AG09309 (cell line): ENCODE data around the gene PLS1.

Experiments
- DNase-seq: peaks from one replicate; pipeline ENCODE4 v3.0.0-alpha.2; 2010; ENCODE audit warnings: low read depth
- H3K4me3 ChIP-seq: 2 replicates; pipeline ENCODE4 v1.5.1; 2011; ENCODE audit warnings: mild to moderate bottlenecking, low read depth, low read length, moderate library complexity; ENCODE audit not compliant: control insufficient read depth
- TF ChIP-seq, protein P1 (sequence below): IDR thresholded peaks from 2 replicates; pipeline ENCODE4 v1.5.1; 2011; ENCODE audit warnings: mild to moderate bottlenecking, low read depth, low read length, inconsistent platforms; ENCODE audit not compliant: insufficient read depth, control insufficient read depth; ENCODE audit errors: missing control alignments

The PLS1 gene

DNA sequence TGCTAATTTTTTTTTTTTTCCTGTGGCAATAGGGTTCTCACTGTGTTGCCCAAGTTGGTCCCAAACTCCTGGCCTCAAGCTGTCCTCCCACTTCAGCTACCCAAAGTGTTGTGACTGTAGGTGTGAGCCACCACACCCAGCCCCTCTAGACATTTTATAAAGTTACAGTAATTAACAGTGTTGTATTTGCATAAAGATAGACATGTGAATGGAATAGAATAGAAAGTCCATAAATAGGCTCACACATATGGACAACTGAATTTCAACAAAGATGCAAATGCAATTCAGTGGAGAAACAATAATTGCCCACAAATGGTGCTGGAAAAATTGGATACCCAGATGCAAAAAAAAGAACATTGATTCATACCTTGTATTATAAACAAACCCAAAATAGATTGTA, 39.9 kb downstream of the PLS1 start:
- no peak for DNase-seq
- no peak overlapping the region for H3K4me3 ChIP-seq
- TF ChIP-seq, protein P1, sequence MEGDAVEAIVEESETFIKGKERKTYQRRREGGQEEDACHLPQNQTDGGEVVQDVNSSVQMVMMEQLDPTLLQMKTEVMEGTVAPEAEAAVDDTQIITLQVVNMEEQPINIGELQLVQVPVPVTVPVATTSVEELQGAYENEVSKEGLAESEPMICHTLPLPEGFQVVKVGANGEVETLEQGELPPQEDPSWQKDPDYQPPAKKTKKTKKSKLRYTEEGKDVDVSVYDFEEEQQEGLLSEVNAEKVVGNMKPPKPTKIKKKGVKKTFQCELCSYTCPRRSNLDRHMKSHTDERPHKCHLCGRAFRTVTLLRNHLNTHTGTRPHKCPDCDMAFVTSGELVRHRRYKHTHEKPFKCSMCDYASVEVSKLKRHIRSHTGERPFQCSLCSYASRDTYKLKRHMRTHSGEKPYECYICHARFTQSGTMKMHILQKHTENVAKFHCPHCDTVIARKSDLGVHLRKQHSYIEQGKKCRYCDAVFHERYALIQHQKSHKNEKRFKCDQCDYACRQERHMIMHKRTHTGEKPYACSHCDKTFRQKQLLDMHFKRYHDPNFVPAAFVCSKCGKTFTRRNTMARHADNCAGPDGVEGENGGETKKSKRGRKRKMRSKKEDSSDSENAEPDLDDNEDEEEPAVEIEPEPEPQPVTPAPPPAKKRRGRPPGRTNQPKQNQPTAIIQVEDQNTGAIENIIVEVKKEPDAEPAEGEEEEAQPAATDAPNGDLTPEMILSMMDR = no peak

DNA sequence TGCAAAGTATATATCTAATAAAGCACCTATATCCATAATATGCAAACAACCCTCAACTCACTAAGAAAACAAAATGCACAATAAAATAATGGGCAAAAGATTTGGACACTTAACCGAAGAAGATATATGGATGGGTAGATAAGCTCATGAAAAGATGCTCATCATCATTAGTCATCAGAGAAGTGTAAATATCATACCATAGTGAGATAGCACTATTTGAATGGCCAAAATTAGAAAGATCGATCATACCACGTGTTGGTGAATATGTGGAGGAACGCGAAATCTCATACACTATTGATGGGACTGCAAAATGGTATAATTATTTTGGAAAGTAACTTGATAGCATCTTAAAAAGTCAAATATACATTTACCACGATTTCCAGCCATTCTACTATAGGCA, 40.5 kb downstream of the PLS1 start:
- TF ChIP-seq, protein P1 = no peak
- DNase-seq = no peak
- H3K4me3 ChIP-seq = no peak overlapping the region

GRCh38 chr3:142638291-142638690, 42.1 kb downstream of the PLS1 start:
- DNase-seq = no peak
- TF ChIP-seq, protein P1 = no peak
- H3K4me3 ChIP-seq = no peak overlapping the region

DNA sequence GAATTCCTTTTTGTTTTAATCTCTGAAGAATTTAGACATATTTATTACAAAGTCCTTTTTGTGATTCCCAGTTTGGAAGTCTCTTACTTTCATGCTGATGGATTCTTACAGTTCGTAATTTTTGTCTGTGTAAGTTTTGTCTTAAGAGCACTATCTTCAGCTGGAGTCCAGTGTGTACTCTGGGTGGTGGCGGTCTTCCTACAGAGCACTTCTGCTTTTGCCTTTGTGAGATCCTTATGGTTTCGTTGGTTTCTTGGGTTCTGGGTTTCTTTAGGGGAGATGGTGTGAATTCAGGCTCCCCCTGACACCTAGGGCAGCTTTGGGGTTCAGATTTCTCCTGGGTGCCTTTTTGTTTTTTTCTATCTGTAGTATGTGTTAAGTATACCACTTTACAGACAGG, 45.3 kb downstream of the PLS1 start:
- no peak for DNase-seq
- TF ChIP-seq, protein P1 = no peak
- H3K4me3 ChIP-seq = no peak overlapping the region

GRCh38 chr3:142642956-142643355, 46.8 kb downstream of the PLS1 start:
- DNase-seq = no peak
- no peak overlapping the region for H3K4me3 ChIP-seq
- TF ChIP-seq, protein P1 = no peak

DNA sequence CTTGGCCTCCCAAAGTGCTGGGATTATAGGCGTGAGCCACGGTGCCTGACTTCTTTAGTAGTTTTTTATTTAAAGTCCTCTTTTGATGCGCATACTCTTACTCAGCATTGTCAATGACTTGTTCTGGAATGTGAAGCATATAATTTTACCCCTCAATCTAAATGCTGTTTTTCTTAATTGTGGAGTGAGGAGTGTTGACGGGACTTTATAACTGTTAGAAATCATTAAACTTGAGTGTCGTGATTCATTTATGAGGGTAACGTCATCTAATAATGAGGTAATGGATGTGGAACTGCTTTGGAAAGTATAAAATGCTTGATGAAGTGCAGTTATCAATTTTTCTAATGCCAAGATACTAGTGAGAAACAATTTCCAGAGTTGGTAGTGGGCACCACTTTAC, 48.3 kb downstream of the PLS1 start:
- H3K4me3 ChIP-seq = no peak overlapping the region
- TF ChIP-seq, protein P1 = no peak
- DNase-seq = no peak

DNA sequence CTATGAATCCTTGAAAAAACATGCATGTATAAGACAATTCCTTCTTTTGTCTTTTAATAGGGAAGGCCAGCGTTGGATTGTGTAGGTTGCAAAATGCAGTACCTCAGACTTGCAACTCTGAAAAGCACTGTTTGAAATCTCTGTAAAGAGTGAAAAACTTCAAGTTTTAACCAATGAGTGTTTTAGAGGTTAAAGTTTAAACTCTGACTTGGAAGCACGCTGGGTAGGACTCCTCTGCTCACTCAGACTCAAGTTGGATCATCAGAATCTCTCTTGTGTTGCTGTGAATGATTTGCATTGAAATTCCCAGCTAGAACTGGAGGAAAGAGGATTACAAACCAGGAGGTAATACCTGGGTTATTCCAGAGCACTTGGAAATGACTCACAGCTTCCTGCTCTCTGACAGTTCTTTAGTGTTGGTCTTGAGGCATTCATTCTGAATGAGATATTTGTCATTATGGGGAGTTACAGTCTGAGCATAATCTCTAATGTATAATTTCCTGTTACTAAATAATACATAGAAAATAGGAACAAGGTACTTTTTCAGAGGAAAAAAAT, 49.1 kb downstream of the PLS1 start:
- DNase-seq = no peak
- H3K4me3 ChIP-seq = no peak overlapping the region
- TF ChIP-seq, protein P1 = no peak
